Vagina (tissue), 2 donors: ENCODE measurements around the gene CYBC1.

ENCODE experiments used
- CTCF ChIP-seq, 3 experiments: fragments of 450-650 bp in 2 of 3; fragments of 200-600 bp in 1 of 3; sonication (generic) in 1 of 3; IDR thresholded peaks; one replicate each; pipeline ENCODE4 v1.5.1; 2017 to 2019; ENCODE audit warnings: antibody characterized with exemption in 3 of 3, mild to moderate bottlenecking in 2 of 3, moderate library complexity in 2 of 3
- POLR2A ChIP-seq, 2 donors: fragments of 450-650 bp; IDR thresholded peaks; one replicate each; pipeline ENCODE4 v1.6.1; 2017; ENCODE audit warnings: antibody characterized with exemption in 2 of 2, mild to moderate bottlenecking in 2 of 2, moderate library complexity in 2 of 2

GRCh38 chr17:82463391-82463790 is 12.8 kb upstream of the CYBC1 start:
- TF ChIP-seq CTCF (IDR thresholded peaks at IDR 0.05) (no peak), POLR2A (IDR thresholded peaks at IDR 0.05) (no peak)
